B cell (primary cell): ENCODE results near the gene AGR3. TPM values are rescaled to one million over a fixed set of nuclear protein-coding genes. Genes with fewer than 3 reads are reported as not detected.

Experiments used
- ATAC-seq: fragments of 200-7000 bp; cut with Tn5 transposase; one replicate; pipeline ENCODE4 v1.10.0; 2021; ENCODE audit warnings: low read depth, mild to moderate bottlenecking, moderate number of reproducible peaks, moderate library complexity
- CTCF ChIA-PET: fragments of 350-600 bp; sonication (Branson Sonifier 250); formaldehyde crosslinking; loops from one replicate; lab custom pipeline; 2021; ENCODE audit warnings: antibody characterized with exemption, inconsistent platforms; lab: Charles Lee
- POLR2A ChIA-PET: fragments of 350-600 bp; sonication (Branson Sonifier 250); formaldehyde crosslinking; loops from one replicate; lab custom pipeline; 2021; ENCODE audit warnings: antibody characterized with exemption; lab: Charles Lee
- DNase-seq: peaks from one replicate; pipeline ENCODE4 v3.0.0; 2013
- H2AFZ ChIP-seq: 2 replicates; pipeline ENCODE4 v1.6.1; 2012; ENCODE audit warnings: mild to moderate bottlenecking, low read depth, low read length; ENCODE audit not compliant: insufficient read depth, poor library complexity, severe bottlenecking
- H3K27ac ChIP-seq, 2 donors: 1 replicate in 1 of 2; 2 replicates in 1 of 2; pipeline ENCODE4 v1.5.1; 2012 to 2013; ENCODE audit warnings: low read length in 2 of 2, mild to moderate bottlenecking in 2 of 2, moderate library complexity in 1 of 2
- H3K27me3 ChIP-seq, 4 experiments: fragments of 200-600 bp in 1 of 4; sonication (generic) in 1 of 4; replicated peaks in 1 of 4; 1 replicate in 2 of 4; 2 replicates in 2 of 4; pipeline versions ENCODE4 v1.6.1 to v1.7.0; 2013 to 2016; ENCODE audit warnings: low read length in 3 of 4, mild to moderate bottlenecking in 2 of 4, mixed read lengths in 1 of 4, moderate library complexity in 1 of 4; ENCODE audit not compliant: insufficient read depth in 4 of 4, control insufficient read depth in 3 of 4; ENCODE audit errors: control extremely low read depth in 1 of 4
- H3K36me3 ChIP-seq, 2 experiments: replicated peaks in 1 of 2; 1 replicate in 1 of 2; 2 replicates in 1 of 2; pipeline versions ENCODE4 v1.6.1 to v1.7.1; 2013; ENCODE audit warnings: low read length in 1 of 2; ENCODE audit not compliant: insufficient read depth in 2 of 2, control insufficient read depth in 1 of 2; ENCODE audit errors: control extremely low read depth in 1 of 2, extremely low read depth in 1 of 2
- H3K4me1 ChIP-seq, 2 donors: fragments of 200-600 bp in 1 of 2; sonication (generic) in 1 of 2; 1 replicate in 1 of 2; 2 replicates in 1 of 2; pipeline versions ENCODE4 v1.5.1 to v1.6.1; 2013 to 2017; ENCODE audit warnings: low read length in 2 of 2; ENCODE audit not compliant: control insufficient read depth in 2 of 2, insufficient read depth in 2 of 2
- H3K4me2 ChIP-seq: replicated peaks from 2 replicates; pipeline ENCODE3; 2012; ENCODE audit warnings: mild to moderate bottlenecking, low read depth, low read length; ENCODE audit not compliant: poor library complexity, severe bottlenecking
- H3K4me3 ChIP-seq, 5 experiments: fragments of 200-600 bp in 1 of 5; sonication (generic) in 1 of 5; 1 replicate in 3 of 5; 2 replicates in 2 of 5; pipeline versions ENCODE4 v1.5.1 to v1.7.0; 2011 to 2016; ENCODE audit warnings: low read length in 4 of 5, mild to moderate bottlenecking in 4 of 5, low read depth in 2 of 5, control low read depth in 1 of 5, moderate library complexity in 1 of 5; ENCODE audit not compliant: insufficient read depth in 1 of 5; ENCODE audit errors: control extremely low read depth in 1 of 5, extremely low read depth in 1 of 5
- H3K79me2 ChIP-seq: fragments of 200-600 bp; sonication (generic); one replicate; pipeline ENCODE4 v1.6.0; 2016; ENCODE audit warnings: low read length; ENCODE audit not compliant: control insufficient read depth, insufficient read depth
- H3K9ac ChIP-seq: fragments of 200-600 bp; sonication (generic); 2 replicates; pipeline ENCODE4 v1.6.1; 2017; ENCODE audit warnings: mild to moderate bottlenecking, low read length, moderate library complexity
- H3K9me3 ChIP-seq, 3 donors: one replicate each; pipeline versions ENCODE4 v1.6.1 to v1.7.1; 2013; ENCODE audit warnings: low read length in 2 of 3; ENCODE audit not compliant: control insufficient read depth in 2 of 3, insufficient read depth in 1 of 3; ENCODE audit errors: control extremely low read depth in 1 of 3
- H4K20me1 ChIP-seq: 2 replicates; pipeline ENCODE4 v1.6.0; 2012; ENCODE audit warnings: mild to moderate bottlenecking, low read length; ENCODE audit not compliant: insufficient read depth, control insufficient read depth, poor library complexity, severe bottlenecking
- H3K27ac Mint-ChIP-seq: one replicate; pipeline ENCODE4 v1.8.0; 2021; ENCODE audit warnings: mixed read lengths
- H3K27me3 Mint-ChIP-seq: one replicate; pipeline ENCODE4 v1.8.0; 2021; ENCODE audit warnings: mixed read lengths
- H3K4me1 Mint-ChIP-seq: one replicate; pipeline ENCODE4 v1.8.0; 2021; ENCODE audit warnings: mixed read lengths
- H3K4me3 Mint-ChIP-seq: one replicate; pipeline ENCODE4 v1.8.0; 2021; ENCODE audit warnings: mixed read lengths
- H3K9me3 Mint-ChIP-seq: one replicate; pipeline ENCODE4 v1.8.0; 2022; ENCODE audit warnings: mixed read lengths; ENCODE audit not compliant: insufficient read depth
- EZH2 ChIP-seq: IDR thresholded peaks from 2 replicates; pipeline ENCODE4 v1.6.1; 2012; ENCODE audit warnings: borderline replicate concordance, low read depth, mild to moderate bottlenecking, moderate library complexity, low read length; ENCODE audit not compliant: insufficient read depth, poor library complexity, severe bottlenecking
- WGBS: methylation state at CpG from one replicate; pipeline ENCODE4 v1.1.5; 2013; ENCODE audit warnings: missing lambda C conversion rate; ENCODE audit not compliant: insufficient coverage; 5-methylcytosine and 5-hydroxymethylcytosine counted together
- intact Hi-C: fragments of 100-400 bp; cut with micrococcal nuclease; formaldehyde crosslinking; loops from one replicate; pipeline ENCODE4 v1.10.0; 2022
- polyA plus RNA-seq: library from polyadenylated mRNA; depleted of rRNA; stranded (reverse); fragments of >200 nt; gene quantifications from 2 replicates; pipeline ENCODE4 v1.2.3, GENCODE V29; 2012
- total RNA-seq, 2 donors: library from RNA; stranded (reverse); fragments of 120-200 nt in 1 of 2; gene quantifications; 1 replicate in 1 of 2; 2 replicates in 1 of 2; pipeline versions ENCODE4 v1.2.3 to v1.2.4, GENCODE V29; 2013 to 2022
- TF ChIP-seq, protein P1 (sequence below): fragments of 200-600 bp; IDR thresholded peaks from one replicate; pipeline ENCODE4 v1.8.0; 2022; ENCODE audit warnings: antibody characterized with exemption, mild to moderate bottlenecking

The AGR3 gene
- total and polyA plus RNA-seq, 2 donors (not counting 1 experiment from before 2014, with no cell fraction given) = not detected

DNA sequence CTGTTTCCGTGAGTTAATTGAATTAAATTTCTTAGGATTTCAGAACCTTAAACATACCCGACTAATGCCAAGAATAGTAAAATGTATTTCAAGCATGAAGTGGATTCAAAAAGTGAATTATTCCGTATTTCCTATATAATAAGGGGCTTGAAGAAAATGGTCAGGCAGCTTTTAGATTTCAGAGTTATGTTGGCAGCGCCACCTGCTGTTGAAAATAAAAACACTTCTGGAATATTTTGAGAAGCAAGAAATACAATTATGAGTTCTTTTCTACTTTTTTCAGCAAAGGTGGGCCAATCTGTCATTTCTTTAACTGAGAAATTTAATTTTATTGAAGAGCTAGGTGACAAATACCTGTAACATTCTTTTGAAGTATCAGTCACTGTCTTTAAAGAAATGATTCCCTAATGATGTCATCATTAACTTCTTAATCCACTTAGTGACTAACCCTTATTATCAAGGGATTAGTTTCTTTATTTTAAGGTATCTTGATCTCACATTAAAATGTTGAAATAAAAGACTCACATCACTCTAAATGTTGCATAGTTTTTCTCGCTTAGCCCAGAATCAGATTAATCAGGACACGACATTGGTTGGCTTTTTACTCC, 36.6 kb upstream of the AGR3 start:
- no peak overlapping the region for H3K27ac Mint-ChIP-seq

DNA sequence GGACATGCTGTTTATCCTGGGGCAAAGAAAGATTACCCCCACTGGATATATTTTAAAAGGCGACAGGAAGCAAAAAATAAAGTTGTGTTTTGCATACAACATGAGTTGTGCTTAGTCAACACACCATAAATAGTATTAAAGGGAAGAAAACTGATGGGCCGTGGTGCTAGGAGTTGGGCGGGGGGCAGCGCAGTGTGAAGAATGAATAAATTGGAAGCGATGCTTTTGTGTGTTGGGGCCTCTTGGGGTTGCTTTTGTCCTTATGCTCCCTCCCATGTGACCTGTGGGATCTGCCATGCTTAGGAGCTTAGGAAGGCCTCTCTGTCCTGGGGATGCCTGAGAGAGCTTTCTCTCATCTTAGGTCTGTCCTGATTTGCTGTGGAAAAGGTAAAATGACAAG, 35.0 kb upstream of the AGR3 start:
- peaks cover 13% of the 10 kb centered on the region for H3K4me1 Mint-ChIP-seq
- POLR2A ChIA-PET = no interaction called here
- DNase-seq (no peak), ATAC-seq (no peak)
- TF ChIP-seq EZH2 = no peak
- TF ChIP-seq, protein P1, sequence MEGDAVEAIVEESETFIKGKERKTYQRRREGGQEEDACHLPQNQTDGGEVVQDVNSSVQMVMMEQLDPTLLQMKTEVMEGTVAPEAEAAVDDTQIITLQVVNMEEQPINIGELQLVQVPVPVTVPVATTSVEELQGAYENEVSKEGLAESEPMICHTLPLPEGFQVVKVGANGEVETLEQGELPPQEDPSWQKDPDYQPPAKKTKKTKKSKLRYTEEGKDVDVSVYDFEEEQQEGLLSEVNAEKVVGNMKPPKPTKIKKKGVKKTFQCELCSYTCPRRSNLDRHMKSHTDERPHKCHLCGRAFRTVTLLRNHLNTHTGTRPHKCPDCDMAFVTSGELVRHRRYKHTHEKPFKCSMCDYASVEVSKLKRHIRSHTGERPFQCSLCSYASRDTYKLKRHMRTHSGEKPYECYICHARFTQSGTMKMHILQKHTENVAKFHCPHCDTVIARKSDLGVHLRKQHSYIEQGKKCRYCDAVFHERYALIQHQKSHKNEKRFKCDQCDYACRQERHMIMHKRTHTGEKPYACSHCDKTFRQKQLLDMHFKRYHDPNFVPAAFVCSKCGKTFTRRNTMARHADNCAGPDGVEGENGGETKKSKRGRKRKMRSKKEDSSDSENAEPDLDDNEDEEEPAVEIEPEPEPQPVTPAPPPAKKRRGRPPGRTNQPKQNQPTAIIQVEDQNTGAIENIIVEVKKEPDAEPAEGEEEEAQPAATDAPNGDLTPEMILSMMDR = no peak
- H3K79me2 ChIP-seq = no peaks in the 10 kb centered on the region
- no peak overlapping the region for H3K4me3 Mint-ChIP-seq
- no peaks in the 10 kb centered on the region for H3K9me3 Mint-ChIP-seq
- H3K27ac Mint-ChIP-seq = no peak overlapping the region
- no peak overlapping the region for H3K4me3 ChIP-seq
- H2AFZ ChIP-seq = no peak overlapping the region
- H3K27me3 ChIP-seq = no peaks in the 10 kb centered on the region
- no peaks in the 10 kb centered on the region for H3K27me3 Mint-ChIP-seq
- H3K36me3 ChIP-seq = no peaks in the 10 kb centered on the region
- intact Hi-C loops = loop anchor here (5.0 kb wide), 1 partner anchor 159 kb away; no protein-coding TSS in a partner anchor
- 80% methylated on average over 1 of the region's 5 CpGs for WGBS
- H4K20me1 ChIP-seq = no peaks in the 10 kb centered on the region
- peaks cover 0 to 6% (median 0%) of the 10 kb centered on the region in 3 donors for H3K9me3 ChIP-seq
- peaks cover 4 to 10% of the 10 kb centered on the region in 2 donors for H3K4me1 ChIP-seq
- no peak overlapping the region for H3K9ac ChIP-seq
- no peak overlapping the region for H3K4me2 ChIP-seq
- no peak overlapping the region for H3K27ac ChIP-seq
- CTCF ChIA-PET = interaction anchor here (1.9 to 3.7 kb wide), 5 partner anchors 20 to 484 kb away, joined by 10 to 107 read pairs (median 35); no protein-coding TSS in a partner anchor

More for the DNA sequence above, 36.6 kb upstream of the AGR3 start:
- WGBS = no CpG with 5 or more reads among the region's 6 CpGs
- Mint-ChIP-seq H3K4me3 (no peak overlapping the region), H3K27me3 (no peaks in the 10 kb centered on the region), H3K4me1 (peaks cover 26% of the 10 kb centered on the region), H3K9me3 (no peaks in the 10 kb centered on the region)
- ATAC-seq (no peak), DNase-seq (peak; percentile 60)
- H3K4me1 ChIP-seq = peaks cover 7 to 24% of the 10 kb centered on the region in 2 donors
- H3K36me3 ChIP-seq = no peaks in the 10 kb centered on the region
- H4K20me1 ChIP-seq = no peaks in the 10 kb centered on the region
- H3K27me3 ChIP-seq = no peaks in the 10 kb centered on the region
- H2AFZ ChIP-seq = no peak overlapping the region
- no peak overlapping the region for H3K9ac ChIP-seq
- H3K4me2 ChIP-seq = no peak overlapping the region
- no peaks in the 10 kb centered on the region for H3K79me2 ChIP-seq
- no peaks in the 10 kb centered on the region for H3K9me3 ChIP-seq
- H3K4me3 ChIP-seq = no peak overlapping the region
- no peak overlapping the region for H3K27ac ChIP-seq
- POLR2A ChIA-PET = no interaction called here
- intact Hi-C loops = loop anchor here (1.0 to 5.0 kb wide), 6 partner anchors 27 to 486 kb away; no protein-coding TSS in a partner anchor
- CTCF ChIA-PET = interaction anchor here (0.8 to 3.7 kb wide), 33 partner anchors 8 to 485 kb away, joined by 3 to 107 read pairs (median 4); partner anchors contain the start of genes ANKMY2 and BZW2
- TF ChIP-seq, protein P1 = peak; percentile 84
- TF ChIP-seq EZH2 = no peak
